Measurements from ENCODE around the gene BCR. TPM values are rescaled to one million over a fixed set of nuclear protein-coding genes. Genes with fewer than 3 reads are reported as not detected.

Gene BCR
- total RNA-seq, 2 donors from 2014 or later = 102 to 172 TPM

DNA sequence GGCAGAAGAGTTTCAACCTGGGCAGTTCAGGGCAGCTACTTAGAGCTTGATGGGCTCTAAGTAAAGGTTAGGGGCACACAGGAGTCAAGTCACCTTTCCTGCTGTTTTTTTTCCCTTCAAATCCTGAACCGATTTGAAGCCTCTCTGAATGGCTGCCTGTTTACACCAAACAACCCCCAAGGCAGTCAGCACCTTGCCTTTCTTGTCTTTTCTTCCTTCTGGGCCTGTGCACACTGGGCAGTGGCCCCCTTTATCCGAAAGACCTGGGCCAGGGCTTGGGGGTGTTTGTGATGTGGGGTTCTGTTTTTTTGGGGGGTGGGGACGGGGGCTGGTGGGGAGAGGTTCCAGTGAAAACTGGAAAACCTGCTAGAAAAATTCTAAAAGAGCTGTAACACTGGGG is 42.8 kb upstream of the BCR start:
- Histone ChIP-seq H3K9ac (ENCODE audit: extremely low read depth, low read length, poor library complexity, severe bottlenecking) (no peak overlapping the region), H3K4me3 (ENCODE audit: low read length) (no peak overlapping the region), H3K9me3 (ENCODE audit: control insufficient read depth, low read length) (no peaks in the 10 kb centered on the region), H3K27ac (ENCODE audit: low read depth, low read length) (no peak overlapping the region), H3K36me3 (ENCODE audit: control insufficient read depth, insufficient read depth, low read length) (no peaks in the 10 kb centered on the region), H3K27me3 (ENCODE audit: control insufficient read depth, insufficient read depth, low read length, poor library complexity, severe bottlenecking) (no peaks in the 10 kb centered on the region), H3K4me1 (ENCODE audit: control insufficient read depth, insufficient read depth, low read length) (peaks cover 4% of the 10 kb centered on the region)
- no peaks in the 10 kb centered on the region for H3K9me3 Mint-ChIP-seq
- H3K4me3 Mint-ChIP-seq = no peak overlapping the region
- peaks cover 7% of the 10 kb centered on the region for H3K27me3 Mint-ChIP-seq (ENCODE audit: insufficient read depth)
- no peak overlapping the region for H3K27ac Mint-ChIP-seq
- TF ChIP-seq, protein P1, sequence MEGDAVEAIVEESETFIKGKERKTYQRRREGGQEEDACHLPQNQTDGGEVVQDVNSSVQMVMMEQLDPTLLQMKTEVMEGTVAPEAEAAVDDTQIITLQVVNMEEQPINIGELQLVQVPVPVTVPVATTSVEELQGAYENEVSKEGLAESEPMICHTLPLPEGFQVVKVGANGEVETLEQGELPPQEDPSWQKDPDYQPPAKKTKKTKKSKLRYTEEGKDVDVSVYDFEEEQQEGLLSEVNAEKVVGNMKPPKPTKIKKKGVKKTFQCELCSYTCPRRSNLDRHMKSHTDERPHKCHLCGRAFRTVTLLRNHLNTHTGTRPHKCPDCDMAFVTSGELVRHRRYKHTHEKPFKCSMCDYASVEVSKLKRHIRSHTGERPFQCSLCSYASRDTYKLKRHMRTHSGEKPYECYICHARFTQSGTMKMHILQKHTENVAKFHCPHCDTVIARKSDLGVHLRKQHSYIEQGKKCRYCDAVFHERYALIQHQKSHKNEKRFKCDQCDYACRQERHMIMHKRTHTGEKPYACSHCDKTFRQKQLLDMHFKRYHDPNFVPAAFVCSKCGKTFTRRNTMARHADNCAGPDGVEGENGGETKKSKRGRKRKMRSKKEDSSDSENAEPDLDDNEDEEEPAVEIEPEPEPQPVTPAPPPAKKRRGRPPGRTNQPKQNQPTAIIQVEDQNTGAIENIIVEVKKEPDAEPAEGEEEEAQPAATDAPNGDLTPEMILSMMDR (conservative IDR thresholded peaks at IDR 0.05) = no peak
- peaks cover 3% of the 10 kb centered on the region for H3K4me1 Mint-ChIP-seq
- 63% methylated on average over 3 of the region's 3 CpGs; no CpG with 5 or more reads in 1 of the 2 experiments for WGBS, 2 experiments (ENCODE audit: insufficient coverage in 1 of 2, insufficient read length in 1 of 2)
- no peak for DNase-seq
- H3K36me3 Mint-ChIP-seq (ENCODE audit: low read depth) = no peaks in the 10 kb centered on the region

DNA sequence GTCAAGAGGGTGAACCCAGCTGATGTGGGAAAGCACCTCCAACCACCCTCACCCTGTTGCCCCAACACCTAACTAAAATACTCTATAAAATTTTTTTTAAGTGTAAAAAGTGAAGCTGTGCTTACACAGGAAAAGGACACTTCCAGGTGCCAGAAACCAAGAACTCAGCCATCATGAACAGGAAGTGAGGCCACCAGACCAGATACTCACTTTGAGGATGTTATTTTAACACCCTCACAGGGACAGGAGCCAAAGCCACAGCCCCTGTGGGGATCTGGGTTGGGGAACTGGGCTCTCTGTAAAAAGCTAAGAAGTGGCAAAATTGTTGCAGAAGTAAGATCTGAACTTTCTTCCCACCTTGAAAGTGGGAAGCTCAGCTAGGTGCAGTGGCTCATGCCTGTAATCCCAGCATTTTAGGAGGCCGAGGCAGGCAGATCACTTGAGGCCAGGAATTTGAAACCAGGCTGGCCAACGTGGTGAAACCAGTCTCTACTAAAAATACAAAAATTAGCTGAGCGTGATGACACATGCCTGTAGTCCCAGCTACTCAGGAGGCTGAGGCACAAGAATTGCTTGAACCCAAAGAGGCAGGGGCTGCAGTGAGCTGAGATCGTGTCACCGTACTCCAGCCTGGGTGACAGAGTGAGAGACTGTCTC is 42.3 kb upstream of the BCR start:
- no peaks in the 10 kb centered on the region for H3K36me3 ChIP-seq (ENCODE audit: control insufficient read depth, insufficient read depth, low read length)
- H3K9me3 Mint-ChIP-seq = no peaks in the 10 kb centered on the region
- TF ChIP-seq, protein P1 (conservative IDR thresholded peaks at IDR 0.05) = no peak
- H3K36me3 Mint-ChIP-seq (ENCODE audit: low read depth) = no peaks in the 10 kb centered on the region
- WGBS, 2 experiments (ENCODE audit: insufficient coverage in 1 of 2, insufficient read length in 1 of 2) = 77 to 86% methylated on average over 4 to 5 of the region's 5 CpGs
- H3K9ac ChIP-seq (ENCODE audit: extremely low read depth, low read length, poor library complexity, severe bottlenecking) = no peak overlapping the region
- no peak for DNase-seq
- H3K27ac Mint-ChIP-seq = no peak overlapping the region
- H3K27ac ChIP-seq (ENCODE audit: low read depth, low read length) = no peak overlapping the region
- no peaks in the 10 kb centered on the region for H3K27me3 ChIP-seq (ENCODE audit: control insufficient read depth, insufficient read depth, low read length, poor library complexity, severe bottlenecking)
- no peak overlapping the region for H3K4me3 Mint-ChIP-seq
- no peaks in the 10 kb centered on the region for H3K9me3 ChIP-seq (ENCODE audit: control insufficient read depth, low read length)
- H3K4me1 ChIP-seq (ENCODE audit: control insufficient read depth, insufficient read depth, low read length) = peaks cover 4% of the 10 kb centered on the region
- H3K27me3 Mint-ChIP-seq (ENCODE audit: insufficient read depth) = peaks cover 4% of the 10 kb centered on the region
- H3K4me1 Mint-ChIP-seq = peaks cover 3% of the 10 kb centered on the region
- H3K4me3 ChIP-seq (ENCODE audit: low read length) = no peak overlapping the region

DNA sequence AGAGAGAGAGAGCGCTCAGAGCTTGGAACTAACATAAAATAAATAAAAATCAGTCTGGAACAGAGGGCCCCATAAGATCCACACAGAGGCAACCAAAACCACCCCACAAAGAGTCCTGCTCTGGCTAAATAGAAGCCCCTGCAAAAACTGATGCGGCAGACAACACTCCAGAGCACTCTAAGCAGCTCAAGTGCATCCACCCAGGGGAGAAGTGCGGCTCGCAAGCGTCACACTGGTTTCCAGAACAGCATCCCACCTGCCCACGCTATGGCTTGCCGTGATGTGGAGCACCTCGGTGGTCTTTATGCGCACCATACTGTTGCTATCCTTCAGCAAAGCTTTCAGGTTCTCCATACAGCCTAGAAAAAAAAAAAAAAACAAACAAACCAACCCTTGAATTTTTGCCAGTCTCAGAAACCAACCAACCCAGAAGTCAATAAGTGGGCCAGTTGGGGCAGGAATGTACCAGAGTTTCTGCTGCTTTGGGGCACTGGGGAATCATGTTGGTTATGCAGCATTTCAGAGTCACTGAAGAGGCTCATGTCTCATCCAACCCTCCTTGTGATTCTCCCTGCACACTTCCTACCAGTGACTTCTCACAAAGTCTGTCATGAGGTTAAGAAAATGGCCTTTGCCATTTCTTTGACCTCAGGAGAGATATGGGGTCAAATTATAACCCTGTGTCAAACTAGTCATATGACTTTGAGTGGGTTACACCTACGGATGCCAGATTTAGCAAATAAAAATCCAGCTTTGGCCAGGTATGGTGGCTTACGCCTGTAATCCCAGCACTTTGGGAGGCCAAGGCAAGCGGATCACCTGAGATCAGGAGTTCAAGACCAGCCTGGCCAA is 41.5 kb upstream of the BCR start:
- H3K4me1 ChIP-seq (ENCODE audit: control insufficient read depth, insufficient read depth, low read length) = peaks cover 4% of the 10 kb centered on the region
- no peak overlapping the region for H3K9ac ChIP-seq (ENCODE audit: extremely low read depth, low read length, poor library complexity, severe bottlenecking)
- H3K4me1 Mint-ChIP-seq = peaks cover 3% of the 10 kb centered on the region
- no peaks in the 10 kb centered on the region for H3K27me3 ChIP-seq (ENCODE audit: control insufficient read depth, insufficient read depth, low read length, poor library complexity, severe bottlenecking)
- H3K4me3 Mint-ChIP-seq = no peak overlapping the region
- H3K36me3 Mint-ChIP-seq (ENCODE audit: low read depth) = no peaks in the 10 kb centered on the region
- H3K9me3 ChIP-seq (ENCODE audit: control insufficient read depth, low read length) = no peaks in the 10 kb centered on the region
- no peak overlapping the region for H3K27ac ChIP-seq (ENCODE audit: low read depth, low read length)
- H3K9me3 Mint-ChIP-seq = no peaks in the 10 kb centered on the region
- no peak for DNase-seq
- H3K4me3 ChIP-seq (ENCODE audit: low read length) = no peak overlapping the region
- no peaks in the 10 kb centered on the region for H3K36me3 ChIP-seq (ENCODE audit: control insufficient read depth, insufficient read depth, low read length)
- TF ChIP-seq, protein P1 (conservative IDR thresholded peaks at IDR 0.05) = no peak
- 91 to 92% methylated on average over 9 to 11 of the region's 12 CpGs for WGBS, 2 experiments (ENCODE audit: insufficient coverage in 1 of 2, insufficient read length in 1 of 2)
- peaks cover 7% of the 10 kb centered on the region for H3K27me3 Mint-ChIP-seq (ENCODE audit: insufficient read depth)
- H3K27ac Mint-ChIP-seq = no peak overlapping the region
